Type B pancreatic cell (in vitro differentiated cells): Measurements from ENCODE around the gene REL. TPM values are rescaled to one million over a fixed set of nuclear protein-coding genes. Genes with fewer than 3 reads are reported as not detected.

Experiments used
- DNase-seq: peaks from one replicate; pipeline ENCODE4 v3.0.0; 2021; ENCODE audit warnings: mixed read lengths; ENCODE audit not compliant: unreplicated experiment; ENCODE audit errors: extremely low spot score
- H3K27ac Mint-ChIP-seq: 2 replicates; pipeline ENCODE4 v1.8.0; 2021; ENCODE audit warnings: mild to moderate bottlenecking, mixed read lengths
- H3K27me3 Mint-ChIP-seq: 2 replicates; pipeline ENCODE4 v1.8.0; 2021; ENCODE audit warnings: mixed read lengths
- H3K36me3 Mint-ChIP-seq: 2 replicates; pipeline ENCODE4 v1.8.0; 2021; ENCODE audit warnings: mixed read lengths
- H3K4me1 Mint-ChIP-seq: one replicate; pipeline ENCODE4 v1.8.0; 2021; ENCODE audit warnings: mixed read lengths; ENCODE audit not compliant: unreplicated experiment
- H3K4me3 Mint-ChIP-seq: 2 replicates; pipeline ENCODE4 v1.8.0; 2021; ENCODE audit warnings: mild to moderate bottlenecking, mixed read lengths
- H3K9me3 Mint-ChIP-seq: 2 replicates; pipeline ENCODE4 v1.8.0; 2021; ENCODE audit warnings: mixed read lengths
- total RNA-seq: library from RNA; stranded (reverse); gene quantifications from 2 replicates; pipeline ENCODE4 v1.2.1, GENCODE V29; 2021; ENCODE audit warnings: low replicate concordance
- TF ChIP-seq, protein P1 (sequence below): fragments of 200-600 bp; sonication (generic); conservative IDR thresholded peaks from 2 replicates; pipeline ENCODE4 v1.5.0; 2021; ENCODE audit warnings: antibody characterized with exemption, mild to moderate bottlenecking

Gene REL
- total RNA-seq, 1 donor from 2014 or later = 11.3 TPM

GRCh38 chr2:60958800-60959199 is 77.4 kb downstream of the REL start:
- H3K9me3 Mint-ChIP-seq = no peaks in the 10 kb centered on the region
- TF ChIP-seq, protein P1, sequence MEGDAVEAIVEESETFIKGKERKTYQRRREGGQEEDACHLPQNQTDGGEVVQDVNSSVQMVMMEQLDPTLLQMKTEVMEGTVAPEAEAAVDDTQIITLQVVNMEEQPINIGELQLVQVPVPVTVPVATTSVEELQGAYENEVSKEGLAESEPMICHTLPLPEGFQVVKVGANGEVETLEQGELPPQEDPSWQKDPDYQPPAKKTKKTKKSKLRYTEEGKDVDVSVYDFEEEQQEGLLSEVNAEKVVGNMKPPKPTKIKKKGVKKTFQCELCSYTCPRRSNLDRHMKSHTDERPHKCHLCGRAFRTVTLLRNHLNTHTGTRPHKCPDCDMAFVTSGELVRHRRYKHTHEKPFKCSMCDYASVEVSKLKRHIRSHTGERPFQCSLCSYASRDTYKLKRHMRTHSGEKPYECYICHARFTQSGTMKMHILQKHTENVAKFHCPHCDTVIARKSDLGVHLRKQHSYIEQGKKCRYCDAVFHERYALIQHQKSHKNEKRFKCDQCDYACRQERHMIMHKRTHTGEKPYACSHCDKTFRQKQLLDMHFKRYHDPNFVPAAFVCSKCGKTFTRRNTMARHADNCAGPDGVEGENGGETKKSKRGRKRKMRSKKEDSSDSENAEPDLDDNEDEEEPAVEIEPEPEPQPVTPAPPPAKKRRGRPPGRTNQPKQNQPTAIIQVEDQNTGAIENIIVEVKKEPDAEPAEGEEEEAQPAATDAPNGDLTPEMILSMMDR = no peak
- no peak for DNase-seq
- peak overlapping the region; percentile 63 for H3K27ac Mint-ChIP-seq
- peaks cover 4% of the 10 kb centered on the region for H3K4me1 Mint-ChIP-seq
- no peaks in the 10 kb centered on the region for H3K27me3 Mint-ChIP-seq
- peaks cover 4% of the 10 kb centered on the region for H3K36me3 Mint-ChIP-seq
- H3K4me3 Mint-ChIP-seq = no peak overlapping the region

DNA sequence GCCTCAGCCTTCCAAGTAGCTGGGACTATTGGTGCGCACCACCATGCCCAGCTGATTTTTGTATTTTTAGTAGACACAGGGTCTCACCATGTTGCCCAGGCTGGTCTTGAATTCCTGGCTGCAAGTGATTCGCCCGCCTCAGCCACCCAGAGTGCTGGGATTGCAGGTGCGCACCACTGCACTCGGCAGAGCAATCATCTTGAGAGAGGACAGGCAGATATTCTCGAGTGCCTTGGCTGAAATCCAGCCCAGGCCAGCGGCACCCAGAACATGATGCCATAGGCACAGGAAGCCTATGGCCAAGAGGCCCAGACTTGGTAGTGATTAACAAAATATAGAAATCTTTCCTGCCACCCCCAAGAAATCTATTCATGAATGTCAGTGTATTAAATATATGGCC is 78.1 kb downstream of the REL start:
- Mint-ChIP-seq H3K36me3 (no peaks in the 10 kb centered on the region), H3K27ac (no peak overlapping the region), H3K27me3 (no peaks in the 10 kb centered on the region), H3K4me1 (peaks cover 4% of the 10 kb centered on the region), H3K9me3 (no peaks in the 10 kb centered on the region), H3K4me3 (no peak overlapping the region)
- TF ChIP-seq, protein P1 = no peak
- DNase-seq = no peak

DNA sequence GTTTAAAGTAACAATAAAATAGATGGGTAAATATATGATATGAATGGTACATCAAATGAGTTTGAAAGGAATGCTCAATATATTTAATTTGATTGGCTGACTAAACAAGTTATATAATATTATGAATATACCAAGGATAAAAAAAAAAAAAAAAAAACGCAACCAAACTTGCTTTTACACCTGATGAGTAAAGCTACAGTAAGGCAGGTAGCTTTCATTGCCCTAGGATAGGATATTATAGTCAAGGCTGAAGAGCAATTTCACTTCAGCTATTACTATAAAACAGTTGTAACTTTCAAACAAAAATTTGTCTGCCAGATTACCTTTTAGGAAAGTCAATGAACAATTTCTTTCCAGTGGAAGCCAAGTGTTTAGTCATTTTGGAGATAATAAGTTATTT is 79.3 kb downstream of the REL start:
- H3K36me3 Mint-ChIP-seq = no peaks in the 10 kb centered on the region
- TF ChIP-seq, protein P1 = no peak
- no peaks in the 10 kb centered on the region for H3K9me3 Mint-ChIP-seq
- H3K27me3 Mint-ChIP-seq = no peaks in the 10 kb centered on the region
- H3K27ac Mint-ChIP-seq = no peak overlapping the region
- DNase-seq = no peak
- peaks cover 4% of the 10 kb centered on the region for H3K4me1 Mint-ChIP-seq
- no peak overlapping the region for H3K4me3 Mint-ChIP-seq

DNA sequence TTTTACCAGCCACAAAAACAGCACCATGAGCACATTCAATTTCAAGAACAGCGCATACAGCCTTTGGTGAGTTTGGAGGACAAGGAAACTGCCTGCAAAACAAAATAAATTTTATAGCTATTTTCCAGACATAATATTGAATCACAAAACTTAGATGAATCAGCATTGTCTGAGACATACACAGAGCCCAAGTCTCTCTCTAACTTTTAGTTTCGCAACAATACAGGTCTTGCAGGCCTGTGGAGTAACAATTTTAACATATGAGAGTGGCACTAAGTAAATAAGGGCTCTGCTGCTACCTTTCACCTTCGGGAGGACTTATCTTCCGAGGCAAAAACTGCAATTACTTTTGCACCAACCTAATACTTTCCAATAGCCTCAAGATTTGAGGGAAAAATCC is 80.1 kb downstream of the REL start:
- H3K4me1 Mint-ChIP-seq = peaks cover 4% of the 10 kb centered on the region
- H3K9me3 Mint-ChIP-seq = no peaks in the 10 kb centered on the region
- H3K4me3 Mint-ChIP-seq = no peak overlapping the region
- no peaks in the 10 kb centered on the region for H3K36me3 Mint-ChIP-seq
- no peak for DNase-seq
- no peak overlapping the region for H3K27ac Mint-ChIP-seq
- TF ChIP-seq, protein P1 = no peak
- no peaks in the 10 kb centered on the region for H3K27me3 Mint-ChIP-seq

DNA sequence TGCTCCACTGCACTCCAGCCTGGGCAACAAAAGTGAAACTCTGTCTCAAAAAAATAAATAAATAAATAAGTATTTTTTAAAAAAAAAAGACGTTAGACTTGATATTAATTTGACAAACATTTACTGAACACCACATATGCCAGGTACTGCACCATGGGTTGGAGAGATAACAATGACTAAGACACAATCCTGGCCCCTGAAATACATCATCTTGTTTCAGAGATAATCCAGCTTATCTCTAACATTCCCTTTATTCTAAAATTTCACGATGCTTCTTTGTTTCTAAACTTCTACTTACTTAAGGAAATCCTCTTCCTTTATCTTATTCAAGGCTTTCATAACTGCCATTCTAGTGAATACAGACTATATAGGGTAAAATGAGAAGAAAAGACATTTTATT is 81.2 kb downstream of the REL start:
- Mint-ChIP-seq H3K4me1 (peaks cover 4% of the 10 kb centered on the region), H3K27me3 (no peaks in the 10 kb centered on the region), H3K27ac (peak overlapping the region; percentile 75), H3K9me3 (no peaks in the 10 kb centered on the region), H3K4me3 (peak overlapping the region; percentile 1), H3K36me3 (no peaks in the 10 kb centered on the region)
- TF ChIP-seq, protein P1 = no peak
- DNase-seq = no peak

- no peaks in the 10 kb centered on the region for H3K36me3 Mint-ChIP-seq
- peaks cover 4% of the 10 kb centered on the region for H3K4me1 Mint-ChIP-seq
- TF ChIP-seq, protein P1 = no peak
Observed at GRCh38 chr2:60963190-60963589, 81.8 kb downstream of the REL start.

More at GRCh38 chr2:60963190-60963589, 81.8 kb downstream of the REL start:
- Mint-ChIP-seq H3K27ac (peak overlapping the region; percentile 75), H3K4me3 (peak overlapping the region; percentile 1), H3K9me3 (no peaks in the 10 kb centered on the region), H3K27me3 (no peaks in the 10 kb centered on the region)
- no peak for DNase-seq
